ENCODE data around the gene ABITRAM. TPM values are rescaled to one million over a fixed set of nuclear protein-coding genes. Genes with fewer than 3 reads are reported as not detected.
"Not testable (repeated sequence)": the region's sequence is repeated elsewhere in the genome, so short reads cannot be mapped to it uniquely, and the experiment has no call there.

Gene ABITRAM
- polyA plus RNA-seq, 1 donor from 2014 or later, result 19.9 TPM

DNA sequence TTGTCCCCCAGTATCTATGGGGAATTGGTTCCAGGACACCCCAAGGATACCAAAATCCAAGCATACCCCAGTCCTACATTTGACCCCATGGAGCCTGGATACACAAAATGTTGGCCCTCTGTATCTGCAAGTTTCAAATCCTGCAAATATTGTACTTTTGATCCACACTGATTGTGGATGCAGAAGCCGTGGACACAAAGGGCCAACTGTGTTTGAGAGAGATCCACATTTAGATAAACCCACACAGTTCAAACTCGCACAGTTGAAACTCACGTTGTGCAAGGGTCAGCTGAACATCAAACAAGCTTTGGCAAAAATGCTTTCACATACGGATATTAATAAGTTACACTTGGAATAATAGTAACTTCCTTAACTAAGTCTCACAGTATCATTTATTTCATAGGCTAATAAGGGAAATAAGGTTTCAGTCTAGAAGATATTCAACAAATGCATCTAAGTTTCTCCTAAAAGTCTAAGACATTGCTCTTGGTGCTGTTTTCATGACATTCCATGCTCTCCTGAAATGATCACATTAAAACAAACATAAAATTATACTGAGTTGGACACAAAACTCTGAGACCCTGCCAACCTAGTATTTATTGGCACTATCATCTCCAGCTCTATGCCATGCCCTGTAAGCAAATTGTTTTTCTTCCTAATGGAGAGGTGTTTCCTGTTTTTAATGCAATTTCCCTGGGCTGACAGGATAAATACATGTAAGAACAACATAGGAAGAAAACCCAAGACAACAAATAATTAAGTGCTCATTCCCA is 39.8 kb upstream of the ABITRAM start (continued):
- no peak for TF ChIP-seq POLR2AphosphoS5 (IDR thresholded peaks at IDR 0.05)

DNA sequence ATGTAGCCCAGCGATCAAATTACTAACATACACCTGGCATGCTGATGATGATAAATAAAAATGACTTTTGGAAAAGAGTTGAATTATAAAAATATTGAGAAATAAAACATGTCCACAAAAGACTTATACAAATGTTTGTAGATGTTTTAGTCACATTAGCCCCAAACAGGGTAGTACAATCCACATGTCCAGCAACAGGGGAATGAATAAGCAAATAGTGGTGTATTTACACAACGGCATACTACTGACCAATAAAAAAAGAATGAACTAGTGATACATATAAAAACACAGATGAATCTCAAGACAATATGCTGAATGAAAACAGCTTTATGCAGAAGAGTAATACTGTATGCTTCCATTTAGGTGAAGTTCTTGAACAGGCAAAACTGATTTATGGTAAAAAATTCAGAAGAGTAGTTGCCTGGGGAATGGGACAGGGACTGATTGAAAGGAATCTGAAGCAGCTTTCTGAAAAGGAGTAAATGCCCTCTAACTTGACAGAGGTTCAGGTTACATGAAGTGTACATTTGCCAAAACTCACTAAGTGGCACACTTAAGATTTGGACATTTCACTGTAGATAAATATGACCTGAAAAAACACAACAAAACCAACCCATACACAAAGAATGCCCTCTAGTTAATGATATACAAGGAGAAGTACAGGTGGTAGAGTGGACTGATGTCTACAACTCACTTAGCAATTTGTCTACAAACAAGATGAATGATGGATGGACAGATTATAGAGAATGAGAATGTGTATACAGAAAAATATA is 36.7 kb upstream of the ABITRAM start:
- no peak overlapping the region for H3K4me3 ChIP-seq (ENCODE audit: low read length)
- no peak overlapping the region for H2AFZ ChIP-seq (ENCODE audit: low read depth, low read length)
- no peak overlapping the region for H3K9ac ChIP-seq (ENCODE audit: low read length)
- H3K36me3 ChIP-seq (ENCODE audit: insufficient read depth, low read length), result no peaks in the 10 kb centered on the region
- H3K9me2 ChIP-seq (ENCODE audit: insufficient read depth, low read length), result no peaks in the 10 kb centered on the region
- H3K9me3 ChIP-seq (ENCODE audit: low read length), result no peaks in the 10 kb centered on the region
- H4K20me1 ChIP-seq (ENCODE audit: insufficient read depth), result no peaks in the 10 kb centered on the region
- H3K4me2 ChIP-seq (ENCODE audit: low read length), result no peak overlapping the region
- H3K27ac ChIP-seq (ENCODE audit: low read length), result no peak overlapping the region
- TF ChIP-seq, protein P1, sequence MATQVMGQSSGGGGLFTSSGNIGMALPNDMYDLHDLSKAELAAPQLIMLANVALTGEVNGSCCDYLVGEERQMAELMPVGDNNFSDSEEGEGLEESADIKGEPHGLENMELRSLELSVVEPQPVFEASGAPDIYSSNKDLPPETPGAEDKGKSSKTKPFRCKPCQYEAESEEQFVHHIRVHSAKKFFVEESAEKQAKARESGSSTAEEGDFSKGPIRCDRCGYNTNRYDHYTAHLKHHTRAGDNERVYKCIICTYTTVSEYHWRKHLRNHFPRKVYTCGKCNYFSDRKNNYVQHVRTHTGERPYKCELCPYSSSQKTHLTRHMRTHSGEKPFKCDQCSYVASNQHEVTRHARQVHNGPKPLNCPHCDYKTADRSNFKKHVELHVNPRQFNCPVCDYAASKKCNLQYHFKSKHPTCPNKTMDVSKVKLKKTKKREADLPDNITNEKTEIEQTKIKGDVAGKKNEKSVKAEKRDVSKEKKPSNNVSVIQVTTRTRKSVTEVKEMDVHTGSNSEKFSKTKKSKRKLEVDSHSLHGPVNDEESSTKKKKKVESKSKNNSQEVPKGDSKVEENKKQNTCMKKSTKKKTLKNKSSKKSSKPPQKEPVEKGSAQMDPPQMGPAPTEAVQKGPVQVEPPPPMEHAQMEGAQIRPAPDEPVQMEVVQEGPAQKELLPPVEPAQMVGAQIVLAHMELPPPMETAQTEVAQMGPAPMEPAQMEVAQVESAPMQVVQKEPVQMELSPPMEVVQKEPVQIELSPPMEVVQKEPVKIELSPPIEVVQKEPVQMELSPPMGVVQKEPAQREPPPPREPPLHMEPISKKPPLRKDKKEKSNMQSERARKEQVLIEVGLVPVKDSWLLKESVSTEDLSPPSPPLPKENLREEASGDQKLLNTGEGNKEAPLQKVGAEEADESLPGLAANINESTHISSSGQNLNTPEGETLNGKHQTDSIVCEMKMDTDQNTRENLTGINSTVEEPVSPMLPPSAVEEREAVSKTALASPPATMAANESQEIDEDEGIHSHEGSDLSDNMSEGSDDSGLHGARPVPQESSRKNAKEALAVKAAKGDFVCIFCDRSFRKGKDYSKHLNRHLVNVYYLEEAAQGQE (IDR thresholded peaks at IDR 0.05; ENCODE audit: borderline replicate concordance), result no peak
- no peak for TF ChIP-seq MXI1 (conservative IDR thresholded peaks at IDR 0.05; ENCODE audit: poor library complexity, severe bottlenecking)
- no peak for TF ChIP-seq POLR2AphosphoS5 (IDR thresholded peaks at IDR 0.05)
- no peak for TF ChIP-seq SMC3 (conservative IDR thresholded peaks at IDR 0.05; ENCODE audit: poor library complexity)
- TF ChIP-seq, protein P2, sequence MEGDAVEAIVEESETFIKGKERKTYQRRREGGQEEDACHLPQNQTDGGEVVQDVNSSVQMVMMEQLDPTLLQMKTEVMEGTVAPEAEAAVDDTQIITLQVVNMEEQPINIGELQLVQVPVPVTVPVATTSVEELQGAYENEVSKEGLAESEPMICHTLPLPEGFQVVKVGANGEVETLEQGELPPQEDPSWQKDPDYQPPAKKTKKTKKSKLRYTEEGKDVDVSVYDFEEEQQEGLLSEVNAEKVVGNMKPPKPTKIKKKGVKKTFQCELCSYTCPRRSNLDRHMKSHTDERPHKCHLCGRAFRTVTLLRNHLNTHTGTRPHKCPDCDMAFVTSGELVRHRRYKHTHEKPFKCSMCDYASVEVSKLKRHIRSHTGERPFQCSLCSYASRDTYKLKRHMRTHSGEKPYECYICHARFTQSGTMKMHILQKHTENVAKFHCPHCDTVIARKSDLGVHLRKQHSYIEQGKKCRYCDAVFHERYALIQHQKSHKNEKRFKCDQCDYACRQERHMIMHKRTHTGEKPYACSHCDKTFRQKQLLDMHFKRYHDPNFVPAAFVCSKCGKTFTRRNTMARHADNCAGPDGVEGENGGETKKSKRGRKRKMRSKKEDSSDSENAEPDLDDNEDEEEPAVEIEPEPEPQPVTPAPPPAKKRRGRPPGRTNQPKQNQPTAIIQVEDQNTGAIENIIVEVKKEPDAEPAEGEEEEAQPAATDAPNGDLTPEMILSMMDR (IDR thresholded peaks at IDR 0.05; ENCODE audit: poor library complexity, severe bottlenecking), result no peak
- TF ChIP-seq EP300 (conservative IDR thresholded peaks at IDR 0.05; ENCODE audit: poor library complexity, severe bottlenecking), result no peak
- no peak for TF ChIP-seq TAF1 (IDR thresholded peaks at IDR 0.05; ENCODE audit: low read depth)
- no peak for TF ChIP-seq RAD21 (conservative IDR thresholded peaks at IDR 0.05)
- no peak for TF ChIP-seq EZH2 (IDR thresholded peaks at IDR 0.05; ENCODE audit: borderline replicate concordance, insufficient read depth, low read length, poor library complexity, severe bottlenecking)
- H3K27me3 ChIP-seq (ENCODE audit: insufficient read depth, low read depth, low read length), result no peaks in the 10 kb centered on the region
- H3K79me2 ChIP-seq (replicated peaks; ENCODE audit: insufficient read depth, low read length), result no peaks in the 10 kb centered on the region
- H3F3A ChIP-seq (ENCODE audit: insufficient read depth, low read length, poor library complexity, severe bottlenecking), result no peaks in the 10 kb centered on the region

DNA sequence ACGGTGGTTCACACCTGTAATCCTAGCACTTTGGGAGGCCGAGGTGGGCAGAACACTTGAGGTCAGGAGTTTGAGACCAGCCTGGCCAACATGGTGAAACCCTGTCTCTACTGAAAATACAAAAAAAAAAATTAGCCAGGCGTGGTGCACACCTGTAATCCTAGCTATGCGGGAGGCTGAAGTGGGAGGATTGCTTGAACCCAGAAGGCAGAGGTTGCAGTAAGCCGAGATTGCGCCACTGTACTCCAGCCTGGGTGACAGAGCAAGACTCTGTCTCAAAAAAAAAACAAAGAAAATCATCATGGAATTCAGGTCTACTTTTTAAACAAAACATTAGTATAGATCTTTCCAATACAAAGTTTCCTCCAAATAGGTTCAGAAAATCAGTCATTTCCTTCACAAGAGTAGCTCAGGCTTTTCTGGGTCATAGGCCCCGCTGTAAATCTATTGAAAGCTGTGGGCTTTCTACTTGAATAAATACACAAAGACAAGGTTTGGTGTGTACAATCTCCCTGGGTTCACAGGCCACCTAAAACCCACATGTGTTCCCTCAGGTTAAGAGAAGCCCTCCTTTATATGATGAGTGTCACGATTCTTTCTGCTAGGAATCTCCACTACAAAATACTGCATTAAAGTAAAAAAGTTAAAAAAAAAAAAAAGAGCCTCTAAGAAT is 35.0 kb upstream of the ABITRAM start:
- H4K20me1 ChIP-seq (ENCODE audit: insufficient read depth); H3K36me3 ChIP-seq (ENCODE audit: insufficient read depth, low read length); H3K27me3 ChIP-seq (ENCODE audit: insufficient read depth, low read depth, low read length): not testable (repeated sequence)

More for the DNA sequence above, 35.0 kb upstream of the ABITRAM start:
- H3K9me3 ChIP-seq (ENCODE audit: low read length); H3K9me2 ChIP-seq (ENCODE audit: insufficient read depth, low read length); H3K27ac ChIP-seq (ENCODE audit: low read length); H3K79me2 ChIP-seq (replicated peaks; ENCODE audit: insufficient read depth, low read length); H2AFZ ChIP-seq (ENCODE audit: low read depth, low read length); H3F3A ChIP-seq (ENCODE audit: insufficient read depth, low read length, poor library complexity, severe bottlenecking); H3K9ac ChIP-seq (ENCODE audit: low read length); H3K4me2 ChIP-seq (ENCODE audit: low read length); H3K4me3 ChIP-seq (ENCODE audit: low read length): not testable (repeated sequence)
